H7 (cell line): ENCODE results near the gene AOPEP. TPM values are rescaled to one million over a fixed set of nuclear protein-coding genes. Genes with fewer than 3 reads are reported as not detected.

Experiments used
- DNase-seq: peaks from one replicate; pipeline ENCODE4 v3.0.0; 2012
- H3K27me3 ChIP-seq: 2 replicates; pipeline ENCODE4 v1.6.0; 2011; ENCODE audit warnings: mild to moderate bottlenecking, low read length; ENCODE audit not compliant: control insufficient read depth, insufficient read depth
- H3K36me3 ChIP-seq: replicated peaks from 2 replicates; pipeline ENCODE4 v1.5.1; 2011; ENCODE audit warnings: low read length; ENCODE audit not compliant: control insufficient read depth, insufficient read depth
- H3K4me3 ChIP-seq: 2 replicates; pipeline ENCODE4 v1.5.1; 2011; ENCODE audit warnings: low read depth, mild to moderate bottlenecking, control low read depth, low read length, moderate library complexity; ENCODE audit not compliant: insufficient read depth
- total RNA-seq: library from RNA; depleted of rRNA; stranded (reverse); fragments of >200 nt; shearing (Covaris generic); gene quantifications from 2 replicates; pipeline ENCODE4 v1.2.3, GENCODE V29; 2014

Gene AOPEP
- total RNA-seq, 1 experiment from 2014 or later = 12.1 TPM

- Histone ChIP-seq H3K36me3 (peaks cover 1% of the 10 kb centered on the region; the same call in 1 of the 2 replicates), H3K4me3 (no peak overlapping the region), H3K27me3 (no peaks in the 10 kb centered on the region)
- DNase-seq = no peak
These were observed 386.2 kb downstream of the AOPEP start for GRCh38 chr9:95112436-95113280.

DNA sequence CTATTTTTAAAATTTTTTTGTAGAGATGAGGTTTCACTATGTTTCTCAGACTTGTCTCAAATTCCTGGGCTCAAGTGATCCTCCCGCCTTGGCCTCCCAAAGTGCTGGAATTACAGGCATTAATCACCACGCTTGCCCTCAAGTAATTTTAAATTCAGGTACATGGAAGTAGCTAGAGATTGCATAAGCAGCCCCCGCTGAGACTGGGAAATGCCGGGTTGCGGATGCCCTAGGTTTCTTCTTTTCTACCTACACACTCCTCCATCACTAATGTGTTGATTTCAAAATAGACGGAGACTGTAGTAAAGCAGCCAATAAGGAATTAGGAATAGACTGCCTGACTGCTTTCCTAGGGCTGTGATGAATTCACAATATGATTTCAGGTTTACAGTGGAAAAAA is 388.6 kb downstream of the AOPEP start:
- DNase-seq = no peak
- no peaks in the 10 kb centered on the region for H3K27me3 ChIP-seq
- no peak overlapping the region for H3K4me3 ChIP-seq
- H3K36me3 ChIP-seq = peaks cover 1% of the 10 kb centered on the region; the same call in 1 of the 2 replicates

- Histone ChIP-seq H3K4me3 (no peak overlapping the region), H3K27me3 (no peaks in the 10 kb centered on the region), H3K36me3 (peaks cover under 1% of the 10 kb centered on the region; the same call in 1 of the 2 replicates)
- DNase-seq = peak; percentile 55
These were observed 389.7 kb downstream of the AOPEP start for GRCh38 chr9:95116002-95116807.

DNA sequence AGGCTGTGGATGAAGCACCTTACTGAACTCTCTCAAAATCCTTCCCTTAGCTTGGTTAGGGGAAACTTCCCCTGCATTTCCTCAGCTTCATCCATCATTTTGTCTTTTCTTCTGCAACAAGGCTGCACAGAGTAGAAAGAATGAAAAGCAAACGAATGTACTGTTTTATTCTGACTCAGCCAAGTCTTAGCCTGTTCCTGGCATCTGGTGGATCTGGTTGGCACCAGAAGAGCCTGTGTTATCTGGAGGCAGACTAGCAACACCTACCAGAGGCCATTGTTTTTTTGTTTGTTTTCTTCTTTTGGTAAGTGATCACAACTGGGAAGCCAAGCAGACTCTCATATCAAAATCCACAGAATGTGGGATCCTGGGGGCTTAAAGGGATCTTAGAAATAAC is 390.3 kb downstream of the AOPEP start:
- no peak overlapping the region for H3K4me3 ChIP-seq
- no peaks in the 10 kb centered on the region for H3K27me3 ChIP-seq
- H3K36me3 ChIP-seq = no peaks in the 10 kb centered on the region
- DNase-seq = no peak

- Histone ChIP-seq H3K36me3 (no peaks in the 10 kb centered on the region), H3K27me3 (no peaks in the 10 kb centered on the region), H3K4me3 (no peak overlapping the region)
These were observed 392.1 kb downstream of the AOPEP start for GRCh38 chr9:95118596-95118995.

GRCh38 chr9:95120781-95121370 is 394.4 kb downstream of the AOPEP start:
- Histone ChIP-seq H3K27me3 (no peaks in the 10 kb centered on the region), H3K36me3 (no peaks in the 10 kb centered on the region), H3K4me3 (no peak overlapping the region)
- no peak for DNase-seq

More at GRCh38 chr9:95118596-95118995, 392.1 kb downstream of the AOPEP start:
- no peak for DNase-seq

DNA sequence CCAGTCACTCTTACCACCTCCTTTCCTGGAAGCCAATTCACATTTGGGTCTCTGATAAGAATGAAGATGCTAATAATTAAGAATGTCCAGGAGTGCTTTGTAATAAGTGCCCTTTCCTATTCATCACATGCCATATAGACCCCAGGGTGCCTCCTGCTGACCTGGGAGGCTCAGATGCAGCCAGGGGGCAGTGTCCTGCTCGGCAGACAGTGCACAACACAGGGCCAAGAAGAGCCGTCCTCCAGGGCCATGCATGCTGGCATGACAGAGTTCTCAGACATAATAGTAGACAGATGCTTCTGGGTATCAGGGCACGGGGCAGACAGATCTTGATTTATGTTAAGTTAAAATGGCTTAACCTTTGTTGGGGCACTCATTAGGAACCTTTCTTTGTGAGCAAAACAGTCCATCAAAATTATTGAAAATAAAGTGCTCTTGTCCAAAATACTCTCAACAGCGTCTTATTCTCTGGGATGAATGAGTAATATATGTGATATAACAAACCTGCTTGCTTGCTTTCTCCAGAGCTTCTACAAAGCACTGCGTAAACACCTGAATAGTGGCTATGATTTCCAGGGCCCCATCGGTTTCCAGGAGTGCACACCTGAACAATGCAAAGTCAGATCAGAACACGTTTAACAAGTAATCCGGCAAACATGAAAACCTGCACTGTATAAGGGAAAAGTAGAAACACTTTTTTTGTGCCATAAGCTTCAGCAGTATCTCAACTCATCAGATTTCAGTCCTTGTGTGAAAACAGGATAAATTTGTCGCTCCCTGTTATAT is 398.3 kb downstream of the AOPEP start:
- Histone ChIP-seq H3K4me3 (no peak overlapping the region), H3K36me3 (no peaks in the 10 kb centered on the region), H3K27me3 (no peaks in the 10 kb centered on the region)
- DNase-seq = peak; percentile 55

DNA sequence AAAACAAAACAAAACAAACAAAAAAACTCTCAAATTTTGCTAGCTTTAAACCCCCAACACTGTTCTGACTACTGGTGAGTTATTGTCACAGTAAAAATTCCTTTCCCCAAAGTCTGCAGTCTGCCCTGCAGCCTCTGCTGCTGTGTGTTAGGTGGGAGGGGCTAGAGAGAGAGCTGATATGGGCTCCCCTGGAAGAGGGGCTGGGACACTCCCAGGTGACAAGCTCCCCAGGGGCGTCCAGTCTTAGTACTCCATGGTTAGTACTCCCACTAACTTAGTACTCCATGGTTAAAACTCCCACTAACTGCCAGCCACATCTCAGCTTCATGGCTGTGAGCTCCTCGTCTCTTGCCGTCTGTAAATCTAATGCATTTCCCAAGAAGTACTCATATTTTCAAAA is 399.2 kb downstream of the AOPEP start:
- no peaks in the 10 kb centered on the region for H3K27me3 ChIP-seq
- H3K36me3 ChIP-seq = no peaks in the 10 kb centered on the region
- no peak for DNase-seq
- no peak overlapping the region for H3K4me3 ChIP-seq

DNA sequence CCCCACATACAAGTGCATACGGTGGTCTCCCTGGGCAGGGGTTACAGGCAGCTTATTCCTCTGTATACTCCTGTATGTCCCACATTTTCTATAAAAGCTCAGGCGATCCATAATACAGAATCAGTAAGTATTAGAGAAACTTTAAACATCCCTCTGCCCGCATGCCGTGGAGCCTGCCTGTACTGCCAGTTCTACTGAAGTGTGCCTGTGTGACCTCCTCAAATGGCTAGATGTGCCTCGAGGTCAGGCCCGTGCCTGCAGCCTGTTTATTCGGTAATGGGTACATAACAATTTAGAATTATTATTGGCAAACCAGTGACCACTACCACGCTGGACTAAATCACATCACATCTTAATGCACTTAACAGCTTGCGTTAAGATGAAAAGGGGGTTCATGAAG is 400.2 kb downstream of the AOPEP start:
- DNase-seq = no peak
- Histone ChIP-seq H3K36me3 (no peaks in the 10 kb centered on the region), H3K4me3 (no peak overlapping the region), H3K27me3 (no peaks in the 10 kb centered on the region)

DNA sequence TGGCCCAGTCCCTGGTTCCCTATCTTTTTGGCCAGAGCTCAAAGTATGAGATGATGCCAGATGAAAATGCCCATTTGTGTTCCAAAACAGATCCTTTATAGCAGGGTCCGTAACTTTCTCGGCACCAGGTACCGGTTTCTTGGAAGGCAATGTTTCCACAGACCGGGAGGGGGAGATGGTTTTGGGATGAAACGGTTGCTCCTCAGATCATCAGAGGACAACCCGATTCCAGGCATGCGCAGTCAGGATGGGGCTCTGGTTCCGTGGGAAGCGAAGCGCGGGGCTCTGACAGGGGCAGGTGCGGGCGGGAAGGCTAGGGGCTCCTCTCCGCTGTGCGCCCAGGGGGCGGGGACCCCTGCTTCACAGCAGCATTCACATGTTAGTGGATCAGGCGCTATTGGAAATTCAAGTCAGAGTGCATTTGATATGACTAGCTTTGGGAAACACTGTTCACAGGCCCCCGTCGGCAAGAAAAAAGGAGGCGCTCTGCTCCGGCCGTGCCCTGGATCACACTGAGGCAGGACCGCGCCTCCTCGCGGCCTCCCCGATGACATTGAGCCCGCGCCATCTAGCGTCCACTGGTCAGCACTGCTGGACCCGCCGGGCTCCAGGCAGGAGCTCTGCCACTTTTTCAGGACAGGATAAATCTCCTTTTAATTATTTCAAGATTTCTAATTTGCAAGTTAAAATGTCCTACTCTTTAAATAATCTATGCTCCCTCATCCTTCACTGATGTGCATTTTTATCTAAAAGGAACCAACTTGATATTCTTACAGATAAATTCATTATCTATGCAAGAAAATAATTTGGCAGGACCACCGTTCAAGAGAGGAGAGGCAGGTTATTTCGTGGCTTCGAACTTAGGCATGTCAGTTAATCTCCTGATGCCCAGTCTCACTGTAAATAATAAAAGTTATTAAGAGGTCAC is 401.0 kb downstream of the AOPEP start:
- DNase-seq = peak; percentile 90
- Histone ChIP-seq H3K36me3 (no peaks in the 10 kb centered on the region), H3K4me3 (peak overlapping the region; percentile 39), H3K27me3 (no peaks in the 10 kb centered on the region)

DNA sequence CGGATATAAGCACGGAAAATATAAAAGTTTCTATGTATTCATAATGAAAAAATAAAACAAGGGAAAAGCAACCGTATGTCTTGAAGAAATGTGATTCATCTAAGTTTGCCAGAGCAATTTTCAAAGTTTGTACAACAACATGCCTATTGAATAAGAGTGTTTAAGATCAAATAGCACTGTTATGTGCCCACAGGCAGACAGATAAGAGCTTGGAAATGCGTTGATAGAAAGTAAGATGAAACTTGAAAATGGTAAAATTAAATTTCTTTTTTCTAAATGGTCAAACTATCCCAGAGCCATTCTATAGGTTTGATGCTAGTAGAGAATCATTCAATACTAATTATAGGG is 401.7 kb downstream of the AOPEP start:
- no peak for DNase-seq
- no peaks in the 10 kb centered on the region for H3K36me3 ChIP-seq
- H3K27me3 ChIP-seq = no peaks in the 10 kb centered on the region
- no peak overlapping the region for H3K4me3 ChIP-seq

- H3K27me3 ChIP-seq = no peaks in the 10 kb centered on the region
- no peak for DNase-seq
- H3K4me3 ChIP-seq = no peak overlapping the region
- no peaks in the 10 kb centered on the region for H3K36me3 ChIP-seq
These were observed 403.2 kb downstream of the AOPEP start for GRCh38 chr9:95129476-95130291.

GRCh38 chr9:95130484-95130883 is 404.0 kb downstream of the AOPEP start:
- no peaks in the 10 kb centered on the region for H3K36me3 ChIP-seq
- peak; percentile 60 for DNase-seq
- H3K27me3 ChIP-seq = no peaks in the 10 kb centered on the region
- H3K4me3 ChIP-seq = no peak overlapping the region
